Keratinocyte (primary cell): Measurements from ENCODE around the gene SLC6A2. TPM values are rescaled to one million over a fixed set of nuclear protein-coding genes. Genes with fewer than 3 reads are reported as not detected.

ENCODE experiments used
- DNase-seq: peaks from one replicate; pipeline ENCODE4 v3.0.0-alpha.2; 2011; ENCODE audit warnings: low read depth, missing footprints, low spot score
- FAIRE-seq: peaks from 2 replicates; lab custom pipeline; 2011; peaks lifted over from hg19 to GRCh38; lab: Jason Lieb, UNC
- H2AFZ ChIP-seq: 2 replicates; pipeline ENCODE4 v1.6.0; 2012; ENCODE audit warnings: low read length, control low read depth, inconsistent platforms; ENCODE audit not compliant: control insufficient read depth
- H3K27ac ChIP-seq: 2 replicates; pipeline ENCODE4 v1.5.1; 2011; ENCODE audit warnings: low read length; ENCODE audit not compliant: control insufficient read depth, insufficient read depth
- H3K27me3 ChIP-seq: 3 replicates; pipeline ENCODE4 v1.6.0; 2011; ENCODE audit warnings: low read length; ENCODE audit not compliant: control insufficient read depth, insufficient read depth; ENCODE audit errors: extremely low read depth
- H3K36me3 ChIP-seq, 2 experiments: 2 replicates in 1 of 2; 3 replicates in 1 of 2; pipeline ENCODE4 v1.5.1; 2011; ENCODE audit warnings: low read length in 2 of 2, mild to moderate bottlenecking in 1 of 2; ENCODE audit not compliant: control insufficient read depth in 2 of 2, insufficient read depth in 2 of 2; ENCODE audit errors: extremely low read depth in 1 of 2
- H3K4me1 ChIP-seq: 3 replicates; pipeline ENCODE4 v1.5.1; 2011; ENCODE audit warnings: low read length; ENCODE audit not compliant: control insufficient read depth, insufficient read depth; ENCODE audit errors: extremely low read depth
- H3K4me2 ChIP-seq: 3 replicates; pipeline ENCODE4 v1.6.0; 2011; ENCODE audit warnings: low read depth, low read length; ENCODE audit not compliant: control insufficient read depth, insufficient read depth; ENCODE audit errors: extremely low read depth
- H3K4me3 ChIP-seq, 3 experiments: fragments of 200-600 bp in 1 of 3; sonication (generic) in 1 of 3; 2 replicates in 2 of 3; 3 replicates in 1 of 3; pipeline ENCODE4 v1.5.1; 2011 to 2016; ENCODE audit warnings: low read length in 3 of 3, mild to moderate bottlenecking in 3 of 3, control low read depth in 2 of 3, inconsistent platforms in 1 of 3, low read depth in 1 of 3, mixed read lengths in 1 of 3, mixed run types in 1 of 3, moderate library complexity in 1 of 3; ENCODE audit not compliant: control insufficient read depth in 2 of 3, insufficient read depth in 2 of 3; ENCODE audit errors: extremely low read depth in 1 of 3
- H3K79me2 ChIP-seq: 2 replicates; pipeline ENCODE4 v1.6.0; 2012; ENCODE audit warnings: low read length; ENCODE audit not compliant: control insufficient read depth, insufficient read depth
- H3K9ac ChIP-seq: 3 replicates; pipeline ENCODE4 v1.6.0; 2011; ENCODE audit warnings: low read length; ENCODE audit not compliant: control insufficient read depth, insufficient read depth; ENCODE audit errors: extremely low read depth
- H3K9me1 ChIP-seq: 3 replicates; pipeline ENCODE4 v1.6.0; 2011; ENCODE audit warnings: low read length; ENCODE audit not compliant: control insufficient read depth, insufficient read depth; ENCODE audit errors: extremely low read depth
- H3K9me3 ChIP-seq: 2 replicates; pipeline ENCODE4 v1.5.1; 2012; ENCODE audit warnings: low read depth, low read length; ENCODE audit not compliant: control insufficient read depth
- H4K20me1 ChIP-seq: 3 replicates; pipeline ENCODE4 v1.6.0; 2011; ENCODE audit warnings: low read length; ENCODE audit not compliant: control insufficient read depth, insufficient read depth; ENCODE audit errors: extremely low read depth
- CTCF ChIP-seq, 3 experiments: IDR thresholded peaks in 1 of 3; conservative IDR thresholded peaks in 1 of 3; optimal IDR thresholded peaks in 1 of 3; 2 replicates in 2 of 3; 3 replicates in 1 of 3; pipeline versions ENCODE3 to v1.5.1; 2011; ENCODE audit warnings: low read length in 3 of 3, mild to moderate bottlenecking in 3 of 3, moderate library complexity in 2 of 3, control low read depth in 1 of 3, inconsistent platforms in 1 of 3; ENCODE audit not compliant: insufficient read depth in 2 of 3; ENCODE audit errors: extremely low read depth in 1 of 3
- EZH2 ChIP-seq: IDR thresholded peaks from one replicate; pipeline ENCODE4 v1.6.1; 2012; ENCODE audit warnings: inconsistent platforms, mild to moderate bottlenecking, low read length, moderate library complexity
- dilution Hi-C: fragments of 300-500 bp; cut with MboI; formaldehyde crosslinking; loops from one replicate; pipeline ENCODE4 v1.7.0; 2020; ENCODE audit warnings: low sequenced_read_pairs; ENCODE audit not compliant: extremely low pct_ligation_motif_present
- polyA plus RNA-seq, 5 experiments: library from polyadenylated mRNA; depleted of rRNA in 3 of 5; stranded (reverse) in 3 of 5; stranded (forward) in 1 of 5; unstranded in 1 of 5; fragments of >200 nt; gene quantifications; 1 replicate in 1 of 5; 2 replicates in 3 of 5; 3 replicates in 1 of 5; pipeline versions ENCODE4 v1.2.1 to v1.2.3, GENCODE V29; 2011 to 2012; ENCODE audit warnings: missing spikeins in 2 of 5, low read depth in 1 of 5, low replicate concordance in 1 of 5

Gene SLC6A2
- polyA plus RNA-seq, 1 donor (not counting 4 experiments of a cell fraction or from before 2014, with no cell fraction given): 0.20 TPM

- Histone ChIP-seq H4K20me1 (peaks cover 3% of the 10 kb centered on the region), H2AFZ (no peak overlapping the region), H3K4me2 (no peak overlapping the region), H3K79me2 (no peaks in the 10 kb centered on the region), H3K4me1 (peaks cover 20% of the 10 kb centered on the region), H3K9ac (no peak overlapping the region), H3K9me3 (no peaks in the 10 kb centered on the region), H3K27me3 (no peaks in the 10 kb centered on the region), H3K4me3 (no peak overlapping the region), H3K27ac (no peak overlapping the region), H3K9me1 (peaks cover 2% of the 10 kb centered on the region), H3K36me3 (no peaks in the 10 kb centered on the region)
- FAIRE-seq (no peak), DNase-seq (no peak)
- no peak for TF ChIP-seq CTCF (optimal IDR thresholded peaks at IDR 0.05 in 1 of 3, IDR thresholded peaks at IDR 0.05 in 1 of 3, conservative IDR thresholded peaks at IDR 0.05 in 1 of 3; ENCODE audit: extremely low read depth in 1 of 3, insufficient read depth in 2 of 3, low read length in 3 of 3)
- TF ChIP-seq EZH2: no peak
- dilution Hi-C loops: no loop called here
Measured at GRCh38 chr16:55671206-55671973, 15.6 kb downstream of the SLC6A2 start.

- H3K27me3 ChIP-seq: no peaks in the 10 kb centered on the region
- H3K9me3 ChIP-seq: no peaks in the 10 kb centered on the region
- peaks cover 3% of the 10 kb centered on the region for H4K20me1 ChIP-seq
- no peak overlapping the region for H2AFZ ChIP-seq
- FAIRE-seq (no peak), DNase-seq (no peak)
- H3K4me1 ChIP-seq: peaks cover 20% of the 10 kb centered on the region
- no peak overlapping the region for H3K4me2 ChIP-seq
- H3K79me2 ChIP-seq: no peaks in the 10 kb centered on the region
- no peak overlapping the region for H3K27ac ChIP-seq
- H3K4me3 ChIP-seq: no peak overlapping the region
- H3K9me1 ChIP-seq: peaks cover 2% of the 10 kb centered on the region
- TF ChIP-seq EZH2: no peak
- dilution Hi-C loops: no loop called here
- H3K36me3 ChIP-seq: no peaks in the 10 kb centered on the region
- H3K9ac ChIP-seq: no peak overlapping the region
Measured at GRCh38 chr16:55671974-55672280, 16.1 kb downstream of the SLC6A2 start.

GRCh38 chr16:55672471-55672870, 16.7 kb downstream of the SLC6A2 start:
- TF ChIP-seq CTCF (optimal IDR thresholded peaks at IDR 0.05 in 1 of 3, IDR thresholded peaks at IDR 0.05 in 1 of 3, conservative IDR thresholded peaks at IDR 0.05 in 1 of 3; ENCODE audit: extremely low read depth in 1 of 3, insufficient read depth in 2 of 3, low read length in 3 of 3) (no peak), EZH2 (no peak)
- Histone ChIP-seq H3K36me3 (no peaks in the 10 kb centered on the region), H3K4me2 (no peak overlapping the region), H3K27ac (no peak overlapping the region), H3K4me1 (peaks cover 18% of the 10 kb centered on the region), H4K20me1 (peaks cover 3% of the 10 kb centered on the region), H3K79me2 (no peaks in the 10 kb centered on the region), H3K9me1 (peaks cover 2% of the 10 kb centered on the region), H2AFZ (no peak overlapping the region), H3K9me3 (no peaks in the 10 kb centered on the region), H3K4me3 (no peak overlapping the region), H3K9ac (no peak overlapping the region), H3K27me3 (no peaks in the 10 kb centered on the region)
- dilution Hi-C loops: no loop called here
- FAIRE-seq: no peak
- DNase-seq: no peak
